ENCODE measurements around the gene TCEA3. TPM values are rescaled to one million over a fixed set of nuclear protein-coding genes. Genes with fewer than 3 reads are reported as not detected.

TCEA3 gene
- total RNA-seq, 1 donor from 2014 or later = 8.8 TPM

DNA sequence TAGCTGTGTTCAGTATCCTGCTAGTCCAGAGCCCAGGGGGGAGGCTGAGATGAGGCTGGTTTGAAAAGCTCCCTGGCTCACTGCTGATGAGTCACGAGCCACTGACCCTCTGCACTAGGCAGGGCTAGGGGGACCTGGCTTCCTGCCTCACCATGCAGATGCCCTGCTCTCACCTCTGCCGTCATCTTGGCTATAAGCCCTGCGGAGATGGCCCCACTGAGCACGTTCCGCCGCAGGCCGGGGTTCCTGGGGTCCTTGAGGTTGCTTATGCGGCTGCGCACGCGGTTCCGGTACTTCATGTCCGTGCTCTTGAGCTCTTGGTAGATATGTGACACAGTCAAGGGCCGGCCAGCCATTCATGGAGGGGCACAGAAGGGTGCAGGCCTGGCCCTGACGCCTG lies 30.8 kb downstream of the TCEA3 start:
- peaks cover 2% of the 10 kb centered on the region for H3K27me3 Mint-ChIP-seq
- H3K27ac Mint-ChIP-seq = peak overlapping the region; percentile 43
- no peaks in the 10 kb centered on the region for H3K9me3 Mint-ChIP-seq
- no peak for TF ChIP-seq CTCF (conservative IDR thresholded peaks at IDR 0.05)
- H3K4me3 Mint-ChIP-seq = no peak overlapping the region
- H3K36me3 Mint-ChIP-seq = peaks cover 5% of the 10 kb centered on the region
- H3K4me1 Mint-ChIP-seq (ENCODE audit: unreplicated experiment) = peaks cover 22% of the 10 kb centered on the region
- DNase-seq (ENCODE audit: extremely low spot score, unreplicated experiment) = no peak

GRCh38 chr1:23392125-23392855 lies 32.3 kb downstream of the TCEA3 start:
- Mint-ChIP-seq H3K4me3 (no peak overlapping the region), H3K36me3 (peaks cover 5% of the 10 kb centered on the region), H3K9me3 (no peaks in the 10 kb centered on the region), H3K27me3 (peaks cover 2% of the 10 kb centered on the region), H3K27ac (no peak overlapping the region), H3K4me1 (ENCODE audit: unreplicated experiment) (peaks cover 22% of the 10 kb centered on the region)
- DNase-seq (ENCODE audit: extremely low spot score, unreplicated experiment) = no peak
- TF ChIP-seq CTCF (conservative IDR thresholded peaks at IDR 0.05) = no peak

DNA sequence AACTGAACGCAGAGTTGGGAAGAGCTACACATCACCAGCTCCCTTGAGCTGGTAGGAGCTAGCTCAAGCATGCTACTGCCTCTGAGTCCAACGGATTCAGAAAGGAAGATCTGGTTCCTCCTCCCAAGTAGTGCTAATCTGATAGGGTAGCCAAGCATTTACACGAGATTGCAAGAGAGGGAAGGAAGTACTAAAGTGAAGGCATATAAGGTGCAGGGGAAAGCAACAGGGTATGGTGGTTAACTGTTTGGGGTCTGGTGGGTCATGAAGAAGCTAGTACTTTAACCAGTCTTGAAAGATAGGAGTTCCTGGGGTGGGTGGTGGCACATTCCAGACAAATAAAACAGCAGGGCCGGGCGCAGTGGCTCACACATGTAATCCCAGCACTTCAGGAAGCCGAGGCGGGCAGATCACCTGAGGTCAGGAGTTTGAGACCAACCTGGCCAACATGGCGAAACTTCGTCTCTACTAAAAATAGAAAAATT lies 34.7 kb downstream of the TCEA3 start:
- DNase-seq (ENCODE audit: extremely low spot score, unreplicated experiment) = no peak
- H3K4me3 Mint-ChIP-seq = no peak overlapping the region
- H3K36me3 Mint-ChIP-seq = peaks cover 3% of the 10 kb centered on the region
- H3K27ac Mint-ChIP-seq = no peak overlapping the region
- H3K9me3 Mint-ChIP-seq = no peaks in the 10 kb centered on the region
- H3K4me1 Mint-ChIP-seq (ENCODE audit: unreplicated experiment) = peaks cover 17% of the 10 kb centered on the region
- TF ChIP-seq CTCF (conservative IDR thresholded peaks at IDR 0.05) = no peak
- H3K27me3 Mint-ChIP-seq = peaks cover 2% of the 10 kb centered on the region

DNA sequence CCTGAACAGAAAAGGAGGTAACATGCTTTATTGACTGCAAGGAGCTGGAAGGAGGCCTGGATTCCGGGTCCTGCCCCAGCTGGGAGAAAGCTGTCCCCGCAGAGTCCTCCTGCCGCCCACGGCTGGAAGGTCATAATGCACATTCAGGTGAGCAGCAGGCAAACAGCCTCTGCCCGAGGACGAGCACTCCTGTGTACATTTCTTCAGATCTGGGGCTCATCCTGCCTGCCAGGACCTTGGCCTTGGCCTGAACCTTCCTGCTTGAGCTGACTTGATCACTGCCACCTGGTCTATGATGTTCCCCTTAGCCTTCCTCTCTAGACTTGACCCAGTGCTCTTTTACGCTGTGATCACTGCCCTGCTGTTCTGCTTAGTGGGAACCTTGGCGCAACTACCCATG lies 37.1 kb downstream of the TCEA3 start:
- no peak for TF ChIP-seq CTCF (conservative IDR thresholded peaks at IDR 0.05)
- H3K4me3 Mint-ChIP-seq = no peak overlapping the region
- H3K9me3 Mint-ChIP-seq = no peaks in the 10 kb centered on the region
- no peak overlapping the region for H3K27ac Mint-ChIP-seq
- DNase-seq (ENCODE audit: extremely low spot score, unreplicated experiment) = no peak
- peaks cover 1% of the 10 kb centered on the region for H3K36me3 Mint-ChIP-seq
- H3K4me1 Mint-ChIP-seq (ENCODE audit: unreplicated experiment) = peaks cover 9% of the 10 kb centered on the region
- peaks cover 2% of the 10 kb centered on the region for H3K27me3 Mint-ChIP-seq

DNA sequence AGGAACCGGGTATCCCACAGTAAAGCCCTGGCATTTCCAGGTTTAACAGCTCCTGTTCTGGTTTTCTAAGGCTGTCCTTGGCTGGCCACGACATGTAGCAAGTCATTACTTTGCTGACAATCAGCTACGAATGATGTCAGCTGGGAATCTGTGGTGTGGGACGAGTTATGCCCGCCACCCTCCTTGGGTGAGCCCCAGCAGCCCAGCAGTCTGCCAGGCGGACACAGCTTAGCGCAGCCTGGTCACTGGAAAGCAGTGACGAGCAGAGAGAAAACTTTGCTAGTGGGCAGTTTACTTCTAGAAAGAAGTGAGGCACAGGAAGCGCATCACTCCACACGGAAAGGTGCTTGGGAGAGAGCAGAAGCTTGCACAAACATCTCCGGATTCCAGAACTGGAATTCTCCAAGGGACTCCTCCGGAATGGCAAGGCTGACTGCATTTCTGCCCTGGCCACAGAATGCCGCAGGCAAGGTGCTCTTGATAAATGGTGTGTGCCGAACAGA lies 39.4 kb downstream of the TCEA3 start:
- H3K4me3 Mint-ChIP-seq = no peak overlapping the region
- H3K27me3 Mint-ChIP-seq = no peaks in the 10 kb centered on the region
- peaks cover 19% of the 10 kb centered on the region for H3K4me1 Mint-ChIP-seq (ENCODE audit: unreplicated experiment)
- peaks cover 10% of the 10 kb centered on the region for H3K36me3 Mint-ChIP-seq
- H3K9me3 Mint-ChIP-seq = no peaks in the 10 kb centered on the region
- H3K27ac Mint-ChIP-seq = no peak overlapping the region
- no peak for TF ChIP-seq CTCF (conservative IDR thresholded peaks at IDR 0.05)
- no peak for DNase-seq (ENCODE audit: extremely low spot score, unreplicated experiment)
